ENCODE data around the gene DTNBP1. TPM values are rescaled to one million over a fixed set of nuclear protein-coding genes. Genes with fewer than 3 reads are reported as not detected.

DTNBP1 gene
- total RNA-seq, 1 experiment from 2014 or later, result 10.3 TPM

DNA sequence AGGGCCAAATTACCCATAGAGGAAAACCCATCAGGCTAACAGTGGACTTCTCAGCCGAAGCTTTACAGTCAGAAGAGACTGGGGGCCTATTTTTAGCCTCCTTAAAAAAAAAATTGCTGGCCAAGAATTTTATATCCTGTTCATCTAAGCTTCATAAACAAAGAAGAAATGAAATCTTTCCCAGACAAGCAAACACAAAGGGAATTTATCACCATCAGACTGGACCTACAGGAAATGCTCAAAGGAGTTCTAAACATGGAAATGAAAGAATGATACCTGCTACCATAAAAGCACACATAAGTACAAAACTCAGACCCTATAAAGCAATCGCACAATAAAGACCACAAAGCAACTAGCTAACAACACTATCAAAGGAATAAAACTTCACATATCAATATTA is 19.3 kb downstream of the DTNBP1 start:
- no peaks in the 10 kb centered on the region for H3K36me3 ChIP-seq
- no peak for DNase-seq
- H3K9me3 ChIP-seq, result no peaks in the 10 kb centered on the region; the same call in 1 of the 2 replicates
- H3K4me3 ChIP-seq, result no peak overlapping the region
- no peaks in the 10 kb centered on the region for H3K27me3 ChIP-seq

DNA sequence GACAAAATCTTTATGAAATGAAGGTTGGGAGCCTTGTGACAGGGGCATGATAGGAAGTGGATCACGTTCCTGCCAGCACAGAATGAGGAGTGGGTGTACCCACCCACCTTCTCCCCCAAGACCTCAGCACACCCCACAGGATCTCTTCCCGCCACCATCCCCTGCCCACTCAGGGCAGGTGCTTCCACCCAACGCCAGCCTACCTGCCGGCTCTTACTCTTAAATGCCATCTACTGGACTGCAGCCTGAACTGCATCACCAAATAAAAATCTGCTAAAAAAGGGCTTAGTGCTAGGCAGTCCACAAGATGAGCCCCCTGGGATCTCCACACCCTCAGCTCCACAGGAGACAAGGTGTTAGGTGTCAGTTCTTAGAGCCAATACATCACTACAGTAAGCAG is 20.6 kb downstream of the DTNBP1 start:
- Histone ChIP-seq H3K4me3 (no peak overlapping the region), H3K9me3 (no peaks in the 10 kb centered on the region; the same call in 1 of the 2 replicates), H3K27me3 (no peaks in the 10 kb centered on the region), H3K36me3 (no peaks in the 10 kb centered on the region)
- DNase-seq, result no peak

DNA sequence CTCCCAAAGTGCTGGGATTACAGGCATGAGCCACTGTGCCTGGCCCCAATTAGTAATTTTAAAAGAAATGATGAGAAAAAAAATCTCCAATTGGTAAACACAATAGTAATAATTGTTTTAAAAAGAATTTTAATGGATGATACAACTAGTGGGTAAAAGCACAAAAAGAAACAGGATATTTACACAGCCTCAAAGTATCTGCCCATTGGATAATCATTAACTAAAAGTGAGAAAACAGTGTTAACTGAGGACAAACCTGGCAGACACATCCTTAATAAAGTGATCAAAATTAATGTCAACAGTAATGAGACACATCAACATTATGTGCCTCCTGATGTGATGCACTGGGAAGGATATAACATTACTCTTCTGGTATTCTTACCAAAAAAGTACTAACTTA is 24.5 kb downstream of the DTNBP1 start:
- Histone ChIP-seq H3K4me3 (no peak overlapping the region), H3K36me3 (no peaks in the 10 kb centered on the region), H3K9me3 (no peaks in the 10 kb centered on the region), H3K27me3 (no peaks in the 10 kb centered on the region)
- DNase-seq, result no peak

- DNase-seq, result no peak
- H3K36me3 ChIP-seq, result no peaks in the 10 kb centered on the region
- H3K9me3 ChIP-seq, result no peaks in the 10 kb centered on the region
- H3K4me3 ChIP-seq, result no peak overlapping the region
- no peaks in the 10 kb centered on the region for H3K27me3 ChIP-seq
Measured at GRCh38 chr6:15631432-15631831, 31.4 kb downstream of the DTNBP1 start.

DNA sequence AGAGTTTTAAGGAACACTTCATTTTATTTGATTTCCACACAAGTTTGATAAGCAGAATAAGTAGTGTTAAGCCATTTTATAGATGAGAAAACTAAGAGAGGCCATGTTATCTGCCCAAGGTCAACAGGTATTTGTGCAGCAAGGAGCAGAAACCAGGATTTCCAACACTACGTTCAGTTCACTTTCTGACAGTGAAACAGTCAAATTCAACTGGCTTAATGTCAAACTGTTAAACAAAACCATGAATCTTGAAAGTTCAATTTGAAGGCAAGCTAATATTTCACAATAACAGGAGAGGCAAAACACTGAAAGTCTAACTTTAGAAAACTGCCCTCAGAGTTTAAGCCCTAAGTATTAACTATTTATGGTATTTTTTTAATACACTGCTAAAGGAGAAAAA is 32.6 kb downstream of the DTNBP1 start:
- no peak for DNase-seq

DNA sequence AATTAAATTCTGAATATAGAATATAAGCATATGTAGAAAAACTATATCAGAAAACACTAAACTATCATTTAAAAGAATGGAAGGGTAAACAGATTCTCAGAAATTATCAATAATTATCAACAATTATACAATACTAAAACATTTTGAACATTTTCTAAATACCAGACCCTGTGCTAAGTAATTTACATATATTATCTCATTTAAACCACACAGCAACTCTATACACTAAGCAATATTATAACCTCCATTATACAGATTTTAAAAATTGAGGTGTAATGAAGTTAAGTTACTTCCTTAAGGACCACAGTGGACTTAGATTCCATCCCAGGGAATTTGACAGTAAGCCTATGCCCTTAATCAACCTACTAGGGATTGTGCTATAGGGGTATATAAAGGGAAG is 33.3 kb downstream of the DTNBP1 start:
- H3K36me3 ChIP-seq, result no peaks in the 10 kb centered on the region
- no peak for DNase-seq
- H3K4me3 ChIP-seq, result no peak overlapping the region
- no peaks in the 10 kb centered on the region for H3K9me3 ChIP-seq
- H3K27me3 ChIP-seq, result no peaks in the 10 kb centered on the region

More for the DNA sequence above, 32.6 kb downstream of the DTNBP1 start:
- no peaks in the 10 kb centered on the region for H3K36me3 ChIP-seq
- no peaks in the 10 kb centered on the region for H3K9me3 ChIP-seq
- no peak overlapping the region for H3K4me3 ChIP-seq
- no peaks in the 10 kb centered on the region for H3K27me3 ChIP-seq

DNA sequence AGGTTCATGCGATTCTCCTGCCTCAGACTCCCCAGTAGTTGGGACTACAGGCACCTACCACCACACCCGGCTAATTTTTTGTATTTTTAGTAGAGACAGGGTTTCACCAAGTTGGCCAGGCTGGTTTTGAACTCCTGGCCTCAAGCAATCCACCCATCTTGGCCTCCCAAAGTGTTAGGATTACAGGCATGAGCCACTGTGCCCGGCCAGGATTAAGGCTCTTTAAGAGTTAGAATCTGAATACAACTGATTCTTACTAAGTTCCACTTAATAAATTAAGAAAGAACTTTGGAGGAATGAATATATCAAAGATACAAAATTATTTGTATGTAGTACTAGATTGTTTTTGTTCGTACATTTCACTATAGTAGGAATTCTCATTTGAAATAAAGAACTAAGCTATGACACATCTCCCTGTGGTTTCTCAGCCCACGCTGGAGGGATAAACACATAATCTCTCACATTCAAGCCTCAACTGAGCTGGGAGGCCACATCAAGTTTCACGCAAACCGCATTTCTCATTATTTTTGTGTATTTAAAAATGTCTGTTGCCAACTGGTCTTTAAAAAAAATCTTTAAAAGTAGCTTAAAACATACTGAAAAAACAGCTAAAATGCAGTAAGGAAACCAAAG is 34.2 kb downstream of the DTNBP1 start:
- DNase-seq, result peak; percentile 47
- Histone ChIP-seq H3K27me3 (no peaks in the 10 kb centered on the region), H3K4me3 (no peak overlapping the region), H3K9me3 (no peaks in the 10 kb centered on the region), H3K36me3 (no peaks in the 10 kb centered on the region)

- H3K27me3 ChIP-seq, result no peaks in the 10 kb centered on the region
- no peak overlapping the region for H3K4me3 ChIP-seq
- H3K36me3 ChIP-seq, result no peaks in the 10 kb centered on the region
- DNase-seq, result no peak
- no peaks in the 10 kb centered on the region for H3K9me3 ChIP-seq
Measured at GRCh38 chr6:15627821-15628220, 35.0 kb downstream of the DTNBP1 start.

GRCh38 chr6:15626878-15627674 is 35.8 kb downstream of the DTNBP1 start:
- H3K27me3 ChIP-seq, result no peaks in the 10 kb centered on the region
- no peak for DNase-seq
- H3K36me3 ChIP-seq, result no peaks in the 10 kb centered on the region
- H3K4me3 ChIP-seq, result no peak overlapping the region
- H3K9me3 ChIP-seq, result no peaks in the 10 kb centered on the region

DNA sequence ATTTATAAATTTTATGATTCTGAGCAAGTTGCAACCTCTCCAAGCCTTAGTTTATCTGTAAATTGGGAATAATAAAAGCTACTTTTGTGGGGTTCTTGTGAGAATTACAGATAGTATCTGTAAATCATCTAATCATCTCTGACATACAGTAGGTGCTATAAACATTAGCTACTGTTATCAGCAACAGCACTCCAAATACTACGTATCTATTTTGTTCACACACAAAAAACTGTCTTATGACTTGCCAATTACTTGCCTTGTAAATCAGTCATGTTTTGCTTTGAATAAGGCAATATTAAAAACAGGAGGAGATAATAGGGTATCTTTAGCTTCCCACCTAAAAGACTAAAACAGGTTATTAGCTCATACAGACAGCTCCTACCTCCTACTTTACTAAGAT is 36.7 kb downstream of the DTNBP1 start:
- Histone ChIP-seq H3K36me3 (no peaks in the 10 kb centered on the region), H3K27me3 (no peaks in the 10 kb centered on the region), H3K9me3 (no peaks in the 10 kb centered on the region), H3K4me3 (no peak overlapping the region)
- no peak for DNase-seq

DNA sequence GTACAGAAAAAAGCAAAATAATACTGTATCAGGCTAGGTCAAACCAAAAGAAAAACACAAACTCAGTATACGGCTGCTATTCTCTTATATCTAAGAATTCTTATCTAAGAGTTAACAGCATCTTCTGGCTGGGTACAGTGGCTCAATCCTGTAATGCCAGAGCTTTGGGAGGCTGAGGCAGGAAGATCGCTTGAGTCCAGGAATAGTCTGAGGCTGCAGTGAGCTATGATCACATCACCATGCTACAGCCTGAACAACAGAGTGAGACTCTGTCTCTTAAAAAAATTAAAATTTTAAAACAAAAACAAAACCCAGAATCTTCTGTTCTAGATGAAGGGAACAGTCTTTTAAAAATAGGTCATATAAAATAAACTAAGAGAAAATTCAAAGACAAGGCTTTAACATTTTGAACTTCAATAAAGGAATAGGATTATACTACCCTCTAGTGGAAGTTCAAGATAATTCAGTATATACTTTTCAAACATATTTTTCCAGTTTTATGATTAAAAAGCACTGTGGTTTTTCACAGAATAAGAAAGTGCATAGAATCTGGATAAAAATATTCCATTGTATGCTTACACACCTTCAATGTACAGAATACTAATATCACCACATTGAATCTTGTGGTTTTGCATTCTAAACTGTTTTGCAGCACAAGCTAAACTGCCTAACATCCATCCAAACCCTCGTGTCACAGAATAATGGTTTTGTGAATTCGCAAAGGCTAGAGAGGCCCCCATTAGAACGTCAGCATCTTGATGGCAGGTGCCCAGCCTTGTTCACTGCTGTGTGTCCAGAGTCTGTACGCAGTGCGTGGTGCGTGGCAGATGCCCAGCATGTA is 39.3 kb downstream of the DTNBP1 start:
- H3K9me3 ChIP-seq, result no peaks in the 10 kb centered on the region
- no peaks in the 10 kb centered on the region for H3K27me3 ChIP-seq
- H3K4me3 ChIP-seq, result no peak overlapping the region
- H3K36me3 ChIP-seq, result no peaks in the 10 kb centered on the region
- no peak for DNase-seq

GRCh38 chr6:15622045-15622740 is 40.6 kb downstream of the DTNBP1 start:
- H3K27me3 ChIP-seq, result no peaks in the 10 kb centered on the region
- no peaks in the 10 kb centered on the region for H3K9me3 ChIP-seq
- DNase-seq, result no peak
- H3K4me3 ChIP-seq, result no peak overlapping the region
- H3K36me3 ChIP-seq, result no peaks in the 10 kb centered on the region

GRCh38 chr6:15621203-15622044 is 41.4 kb downstream of the DTNBP1 start:
- H3K4me3 ChIP-seq, result no peak overlapping the region
- no peaks in the 10 kb centered on the region for H3K9me3 ChIP-seq
- H3K36me3 ChIP-seq, result no peaks in the 10 kb centered on the region
- no peaks in the 10 kb centered on the region for H3K27me3 ChIP-seq
- no peak for DNase-seq

DNA sequence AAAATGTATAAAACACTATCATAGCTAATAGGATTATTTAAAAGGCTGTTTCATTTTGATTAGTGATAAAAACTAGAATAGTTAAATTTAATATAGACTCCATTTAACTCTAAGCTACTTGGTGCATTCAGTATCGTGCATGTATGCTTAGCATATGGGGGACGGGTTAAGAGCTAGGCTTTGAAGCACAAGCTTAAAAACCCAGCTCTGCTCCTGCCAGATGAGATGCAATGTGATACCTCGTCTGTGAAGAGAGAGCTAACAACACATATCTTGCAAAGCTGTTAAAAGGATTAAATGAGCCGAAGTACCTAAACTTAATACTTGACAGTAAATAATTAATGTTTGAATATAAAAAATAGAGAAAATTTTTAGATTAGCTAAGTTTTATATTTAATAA is 42.2 kb downstream of the DTNBP1 start:
- Histone ChIP-seq H3K4me3 (no peak overlapping the region), H3K9me3 (no peaks in the 10 kb centered on the region)
- no peak for DNase-seq

GRCh38 chr6:15619330-15619729 is 43.5 kb downstream of the DTNBP1 start:
- no peak overlapping the region for H3K4me3 ChIP-seq
- no peaks in the 10 kb centered on the region for H3K27me3 ChIP-seq
- H3K9me3 ChIP-seq, result no peaks in the 10 kb centered on the region
- no peak for DNase-seq
- no peaks in the 10 kb centered on the region for H3K36me3 ChIP-seq

More for the DNA sequence above, 42.2 kb downstream of the DTNBP1 start:
- Histone ChIP-seq H3K27me3 (no peaks in the 10 kb centered on the region), H3K36me3 (no peaks in the 10 kb centered on the region)

DNA sequence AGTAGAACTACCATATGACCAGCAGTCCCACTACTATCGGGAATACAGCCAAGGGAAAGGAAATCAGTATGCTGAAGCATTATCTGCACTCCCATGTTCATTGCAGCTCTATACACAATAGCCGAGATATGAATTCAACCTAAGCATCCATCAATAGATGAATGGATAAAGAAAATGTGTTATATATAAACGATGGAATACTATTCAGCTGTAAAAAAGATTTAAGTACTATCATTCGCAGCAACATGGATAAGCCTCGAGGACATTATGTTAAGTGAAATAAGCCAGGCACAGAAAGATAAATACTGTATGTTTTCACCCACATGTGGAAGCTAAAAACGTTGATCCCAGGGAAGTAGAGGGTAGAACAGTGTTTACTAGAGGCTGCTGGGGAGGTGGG is 44.1 kb downstream of the DTNBP1 start:
- Histone ChIP-seq H3K9me3 (no peaks in the 10 kb centered on the region), H3K27me3 (no peaks in the 10 kb centered on the region), H3K4me3 (no peak overlapping the region), H3K36me3 (no peaks in the 10 kb centered on the region)
- DNase-seq, result no peak
